GM12878 (cell line): ENCODE data around the gene PAPOLA. TPM values are rescaled to one million over a fixed set of nuclear protein-coding genes. Genes with fewer than 3 reads are reported as not detected.

Source experiments
- ATAC-seq: fragments of 200-7000 bp; cut with Tn5 transposase; 3 replicates; pipeline ENCODE4 v1.9.1; 2020; ENCODE audit warnings: mild to moderate bottlenecking, moderate library complexity
- BruUV-seq: library from RNA; stranded (reverse); fragments of 400-500 nt; replicated peaks from 2 replicates; lab custom pipeline; 2021; lab: Mats Ljungman, UMichigan
- CTCF ChIA-PET: fragments of 300-600 bp; sonication (Branson Sonifier 250); formaldehyde crosslinking; extraction: SDS; loops from one replicate; lab custom pipeline; 2021; ENCODE audit warnings: inconsistent platforms; lab: Yijun Ruan, JAX
- POLR2A ChIA-PET: fragments of 350-600 bp; formaldehyde crosslinking; extraction: SDS; loops from one replicate; lab custom pipeline; 2021; ENCODE audit warnings: inconsistent platforms; lab: Charles Lee
- RAD21 ChIA-PET: fragments of 300-600 bp; sonication (Branson Sonifier 250); formaldehyde crosslinking; loops from one replicate; lab custom pipeline; 2023; ENCODE audit warnings: antibody characterized with exemption; ENCODE audit not compliant: unreplicated experiment; lab: Charles Lee
- SMC1A ChIA-PET: fragments of 300-600 bp; sonication (Branson Sonifier 250); formaldehyde crosslinking; loops from one replicate; lab custom pipeline; 2023; ENCODE audit not compliant: unreplicated experiment, uncharacterized antibody; lab: Charles Lee
- DNase-seq: peaks from one replicate; pipeline ENCODE4 v3.0.0-alpha.2; 2011; ENCODE audit warnings: low read depth, low spot score
- FAIRE-seq: peaks from 3 replicates; lab custom pipeline; 2011; peaks lifted over from hg19 to GRCh38; lab: Jason Lieb, UNC
- H2AFZ ChIP-seq: 2 replicates; pipeline ENCODE4 v1.6.0; 2011; ENCODE audit warnings: low read depth, low read length, control low read depth; ENCODE audit not compliant: control insufficient read depth
- H3K27ac ChIP-seq: 2 replicates; pipeline ENCODE4 v1.5.1; 2011; ENCODE audit warnings: control low read depth; ENCODE audit not compliant: control insufficient read depth, insufficient read depth
- H3K27me3 ChIP-seq, 2 experiments: replicated peaks in 1 of 2; 2 replicates each; pipeline versions ENCODE4 v1.6.0 to v1.6.1; 2011; ENCODE audit warnings: low read length in 1 of 2; ENCODE audit not compliant: control insufficient read depth in 2 of 2, insufficient read depth in 2 of 2
- H3K36me3 ChIP-seq, 2 experiments: 2 replicates each; pipeline ENCODE4 v1.5.1; 2011; ENCODE audit warnings: low read length in 1 of 2; ENCODE audit not compliant: control insufficient read depth in 2 of 2, insufficient read depth in 2 of 2
- H3K4me1 ChIP-seq: 2 replicates; pipeline ENCODE4 v1.6.1; 2011; ENCODE audit warnings: mild to moderate bottlenecking, low read length, moderate library complexity, mixed read lengths; ENCODE audit not compliant: control insufficient read depth, insufficient read depth
- H3K4me2 ChIP-seq: 2 replicates; pipeline ENCODE4 v1.6.0; 2011; ENCODE audit warnings: control low read depth; ENCODE audit not compliant: control insufficient read depth, insufficient read depth
- H3K4me3 ChIP-seq: fragments of 200-600 bp; sonication (generic); 2 replicates; pipeline ENCODE4 v1.5.1; 2016
- H3K79me2 ChIP-seq: 2 replicates; pipeline ENCODE4 v1.6.0; 2011; ENCODE audit warnings: low read length; ENCODE audit not compliant: control insufficient read depth, insufficient read depth
- H3K9ac ChIP-seq: 2 replicates; pipeline ENCODE4 v1.8.0; 2011; ENCODE audit warnings: low read length, control low read depth, mixed read lengths; ENCODE audit not compliant: control insufficient read depth, insufficient read depth
- H3K9me3 ChIP-seq: replicated peaks from 3 replicates; pipeline ENCODE4 v1.5.1; 2011; ENCODE audit warnings: mild to moderate bottlenecking, low read length; ENCODE audit not compliant: control insufficient read depth, insufficient read depth
- H4K20me1 ChIP-seq: 2 replicates; pipeline ENCODE4 v1.6.0; 2011; ENCODE audit not compliant: control insufficient read depth, insufficient read depth
- NFYB ChIP-seq: IDR thresholded peaks from 2 replicates; pipeline ENCODE4 v1.6.1; 2011; ENCODE audit warnings: low read depth, mild to moderate bottlenecking, low read length, improper control_type of control experiment, moderate library complexity; ENCODE audit not compliant: insufficient read depth
- WGBS: methylation state at CpG from one replicate; pipeline ENCODE4 v1.1.6; 2016; ENCODE audit warnings: low lambda C conversion rate; ENCODE audit not compliant: insufficient replicate concordance, insufficient coverage; ENCODE audit errors: missing lambda C conversion rate; 5-methylcytosine and 5-hydroxymethylcytosine counted together
- in situ Hi-C: fragments of 300-500 bp; cut with MboI; formaldehyde crosslinking; loops from 9 replicates; pipeline ENCODE4 v1.14.3; 2018; ENCODE audit warnings: mixed read lengths
- intact Hi-C: fragments of 100-400 bp; cut with micrococcal nuclease; formaldehyde crosslinking; loops from one replicate; pipeline ENCODE4 v1.14.2; 2022; ENCODE audit not compliant: unreplicated experiment
- polyA plus RNA-seq, 11 experiments: library from polyadenylated mRNA; depleted of rRNA in 4 of 11; unstranded in 6 of 11; stranded (reverse) in 5 of 11; fragments of >200 nt; fragmentation: Nextera tagmentation in 4 of 11; fragmentation: Illumina TruSeq in 1 of 11; extraction: Ambion mirVana in 4 of 11; extraction: Trizol in 1 of 11; gene quantifications; 1 replicate in 1 of 11; 2 replicates in 10 of 11; pipeline versions ENCODE4 v1.2.1 to v1.2.3, GENCODE V29; 2011 to 2016; ENCODE audit warnings: inconsistent platforms in 2 of 11, missing spikeins in 2 of 11, low read depth in 1 of 11
- total RNA-seq, 4 experiments: library from RNA; depleted of rRNA in 3 of 4; stranded (reverse); fragments of >200 nt in 3 of 4; fragmentation: Illumina TruSeq in 1 of 4; extraction: Trizol in 1 of 4; gene quantifications; 2 replicates each; pipeline versions ENCODE4 v1.2.1 to v1.2.3, GENCODE V29; 2013 to 2021
- TF ChIP-seq, protein P1 (sequence below): fragments of 450-650 bp; IDR thresholded peaks from 2 replicates; pipeline ENCODE4 v1.6.1; 2014; ENCODE audit warnings: mild to moderate bottlenecking
- TF ChIP-seq, protein P2 (sequence below): IDR thresholded peaks from 2 replicates; pipeline ENCODE4 v1.6.1; 2011; ENCODE audit warnings: borderline replicate concordance, low read depth, mild to moderate bottlenecking, moderate library complexity, mixed read lengths, low read length; ENCODE audit not compliant: insufficient read depth; ENCODE audit errors: extremely low read length

Gene PAPOLA
- total and polyA plus RNA-seq, 10 of the 15 experiments (the other 5 are each of a cell fraction or from before 2014, with no cell fraction given) = 46.0 to 185 (median 114) TPM

DNA sequence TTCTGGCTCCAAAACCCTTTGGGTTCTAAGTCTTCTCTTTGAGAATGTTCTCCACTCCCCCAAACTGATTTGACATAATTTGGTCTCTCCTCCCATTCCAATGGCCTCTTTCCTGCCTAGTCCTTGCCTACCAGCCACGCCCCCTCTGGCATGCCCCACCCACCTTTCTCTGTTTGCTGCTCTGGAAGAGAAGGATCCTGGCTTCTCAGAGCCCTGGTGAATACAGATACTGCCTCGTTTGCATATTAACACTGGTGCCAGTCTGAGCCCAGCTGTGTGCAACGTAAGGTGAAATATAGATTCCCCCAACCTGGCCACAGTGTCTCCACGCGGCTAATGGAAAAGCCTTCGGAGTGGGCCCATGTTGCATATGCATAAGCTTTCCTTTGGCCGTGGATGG, 79.7 kb downstream of the PAPOLA start (continued):
- no peak for TF ChIP-seq NFYB

DNA sequence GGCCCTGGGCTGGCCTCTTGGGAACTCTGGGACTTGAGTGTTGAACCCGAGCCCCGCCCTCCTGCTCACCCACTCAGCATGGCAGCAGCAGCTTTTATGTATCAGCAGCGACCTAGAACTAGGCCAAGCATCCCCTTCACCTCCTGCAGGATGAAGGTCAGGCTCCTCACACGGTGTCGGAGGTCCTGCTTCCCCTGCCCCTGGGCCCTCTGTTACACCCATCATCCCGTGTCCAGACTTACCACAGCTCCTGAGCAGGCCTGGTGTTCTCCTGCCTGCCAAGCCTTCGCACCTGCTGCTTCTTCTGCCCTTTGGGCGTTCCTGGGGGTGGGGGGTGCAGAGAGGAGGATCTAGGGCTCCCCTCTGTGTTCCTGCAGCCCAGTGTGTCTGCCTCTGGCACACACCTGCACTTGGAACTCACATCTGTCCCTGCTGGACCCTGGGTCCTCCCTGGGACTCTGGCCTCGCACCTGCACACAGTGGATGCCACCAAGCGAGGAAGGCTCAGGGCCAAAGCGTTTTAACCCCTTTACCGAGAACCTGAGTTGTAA, 80.3 kb downstream of the PAPOLA start:
- no peak for DNase-seq
- SMC1A ChIA-PET = interaction anchor here (1.8 kb wide), 1 partner anchor 158 kb away, joined by 10 read pairs; no protein-coding TSS in a partner anchor
- Histone ChIP-seq H3K36me3 (no peaks in the 10 kb centered on the region), H3K4me3 (no peak overlapping the region), H3K27me3 (no peaks in the 10 kb centered on the region; a peak in 1 of 4 replicates), H3K4me2 (no peak overlapping the region), H3K9ac (no peak overlapping the region), H4K20me1 (no peaks in the 10 kb centered on the region), H3K9me3 (no peaks in the 10 kb centered on the region), H3K4me1 (no peaks in the 10 kb centered on the region), H2AFZ (no peak overlapping the region), H3K79me2 (no peaks in the 10 kb centered on the region), H3K27ac (no peak overlapping the region)
- intact Hi-C loops (no loop called here), in situ Hi-C loops (loop anchor here (5.0 kb wide), 1 partner anchor 160 kb away; no protein-coding TSS in a partner anchor)
- RAD21 ChIA-PET = interaction anchor here (1.2 kb wide), 1 partner anchor 270 kb away, joined by 3 read pairs; no protein-coding TSS in a partner anchor
- no TSS peak for BruUV-seq
- TF ChIP-seq, protein P1, sequence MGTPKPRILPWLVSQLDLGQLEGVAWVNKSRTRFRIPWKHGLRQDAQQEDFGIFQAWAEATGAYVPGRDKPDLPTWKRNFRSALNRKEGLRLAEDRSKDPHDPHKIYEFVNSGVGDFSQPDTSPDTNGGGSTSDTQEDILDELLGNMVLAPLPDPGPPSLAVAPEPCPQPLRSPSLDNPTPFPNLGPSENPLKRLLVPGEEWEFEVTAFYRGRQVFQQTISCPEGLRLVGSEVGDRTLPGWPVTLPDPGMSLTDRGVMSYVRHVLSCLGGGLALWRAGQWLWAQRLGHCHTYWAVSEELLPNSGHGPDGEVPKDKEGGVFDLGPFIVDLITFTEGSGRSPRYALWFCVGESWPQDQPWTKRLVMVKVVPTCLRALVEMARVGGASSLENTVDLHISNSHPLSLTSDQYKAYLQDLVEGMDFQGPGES = no peak
- TF ChIP-seq, protein P2, sequence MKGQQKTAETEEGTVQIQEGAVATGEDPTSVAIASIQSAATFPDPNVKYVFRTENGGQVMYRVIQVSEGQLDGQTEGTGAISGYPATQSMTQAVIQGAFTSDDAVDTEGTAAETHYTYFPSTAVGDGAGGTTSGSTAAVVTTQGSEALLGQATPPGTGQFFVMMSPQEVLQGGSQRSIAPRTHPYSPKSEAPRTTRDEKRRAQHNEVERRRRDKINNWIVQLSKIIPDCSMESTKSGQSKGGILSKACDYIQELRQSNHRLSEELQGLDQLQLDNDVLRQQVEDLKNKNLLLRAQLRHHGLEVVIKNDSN = no peak
- CTCF ChIA-PET = interaction anchor here (1.2 to 6.8 kb wide), 5 partner anchors 12 to 270 kb away, joined by 3 to 49 read pairs (median 7); no protein-coding TSS in a partner anchor
- no peak for FAIRE-seq
- POLR2A ChIA-PET = no interaction called here
- no peak for ATAC-seq
- 13% methylated on average over 12 of the region's 12 CpGs for WGBS
